K562 (cell line): Measurements from ENCODE around the gene IQGAP3. TPM values are rescaled to one million over a fixed set of nuclear protein-coding genes. Genes with fewer than 3 reads are reported as not detected.

Experiments used
- CCAR2 ChIP-seq: fragments of 200-400 bp; formaldehyde crosslinking; IDR thresholded peaks from 2 replicates; pipeline ENCODE4 v1.6.1; 2017; ENCODE audit warnings: mild to moderate bottlenecking, low read depth, low read length
- CHCHD3 ChIP-seq: fragments of 250-450 bp; sonication (Bioruptor Pico); IDR thresholded peaks from 2 replicates; pipeline ENCODE4 v2.1.2; 2022; ENCODE audit warnings: mild to moderate bottlenecking
- DLX4 ChIP-seq: fragments of 250-450 bp; sonication (Bioruptor Pico); IDR thresholded peaks from 2 replicates; pipeline ENCODE4 v1.6.1; 2021; ENCODE audit warnings: mild to moderate bottlenecking
- FOXJ3 ChIP-seq: sonication (generic); formaldehyde crosslinking; IDR thresholded peaks from 2 replicates; pipeline ENCODE4 v1.4.0; 2020; ENCODE audit warnings: mild to moderate bottlenecking, missing genetic modification reagents
- HBP1 ChIP-seq: fragments of 450-650 bp; formaldehyde crosslinking; IDR thresholded peaks from 2 replicates; pipeline ENCODE4 v1.4.0; 2022; ENCODE audit warnings: missing genetic modification characterization
- HMGN3 ChIP-seq: IDR thresholded peaks from 2 replicates; pipeline ENCODE4 v1.6.1; 2011; ENCODE audit warnings: borderline replicate concordance, low read depth, mild to moderate bottlenecking, mixed read lengths, low read length; ENCODE audit not compliant: insufficient read length; ENCODE audit errors: extremely low read depth
- MTA3 ChIP-seq: fragments of 450-650 bp; formaldehyde crosslinking; IDR thresholded peaks from 2 replicates; pipeline ENCODE4 v1.6.1; 2017; ENCODE audit warnings: mild to moderate bottlenecking, borderline replicate concordance
- NCOA4 ChIP-seq: fragments of 450-650 bp; IDR thresholded peaks from 2 replicates; pipeline ENCODE4 v1.6.1; 2018; ENCODE audit warnings: mild to moderate bottlenecking; ENCODE audit not compliant: partially characterized antibody
- NFIC ChIP-seq: fragments of 450-650 bp; IDR thresholded peaks from 2 replicates; pipeline ENCODE4 v1.6.1; 2017; ENCODE audit warnings: mild to moderate bottlenecking, inconsistent platforms
- RUNX1 ChIP-seq: sonication (generic); IDR thresholded peaks from 2 replicates; pipeline ENCODE4 v1.6.1; 2016; ENCODE audit warnings: antibody characterized with exemption, low read depth
- TSC22D4 ChIP-seq: fragments of 450-650 bp; IDR thresholded peaks from 2 replicates; pipeline ENCODE4 v1.6.1; 2016; ENCODE audit warnings: missing genetic modification characterization, missing biosample characterization, control low read depth
- ZC3H8 ChIP-seq: fragments of 450-650 bp; IDR thresholded peaks from 2 replicates; pipeline ENCODE4 v1.6.1; 2017
- ZNF592 ChIP-seq: fragments of 450-650 bp; IDR thresholded peaks from 2 replicates; pipeline ENCODE4 v1.6.1; 2017; ENCODE audit warnings: antibody characterized with exemption, mild to moderate bottlenecking
- ZNF655 ChIP-seq: fragments of 250-450 bp; sonication (Bioruptor Pico); IDR thresholded peaks from 2 replicates; pipeline ENCODE4 v1.5.0; 2021
- polyA plus RNA-seq, 8 experiments: library from polyadenylated mRNA; depleted of rRNA in 4 of 8; stranded (reverse) in 5 of 8; unstranded in 3 of 8; fragments of >200 nt; fragmentation: Nextera tagmentation in 2 of 8; fragmentation: Illumina TruSeq in 1 of 8; extraction: Ambion mirVana in 2 of 8; extraction: Trizol in 1 of 8; gene quantifications; 2 replicates each; pipeline versions ENCODE4 v1.2.1 to v1.2.3, GENCODE V29; 2011 to 2014; ENCODE audit warnings: inconsistent platforms in 1 of 8, missing spikeins in 1 of 8
- total RNA-seq, 7 experiments: library from RNA; depleted of rRNA in 6 of 7; stranded (reverse); fragments of >200 nt in 6 of 7; fragmentation: Illumina TruSeq in 2 of 7; extraction: Trizol in 2 of 7; gene quantifications; 2 replicates each; pipeline versions ENCODE4 v1.2.1 to v1.2.3, GENCODE V29; 2011 to 2021; ENCODE audit warnings: low replicate concordance in 1 of 7
- TF ChIP-seq, protein P1 (sequence below): fragments of 250-450 bp; sonication (Bioruptor Pico); IDR thresholded peaks from 2 replicates; pipeline ENCODE4 v1.4.0; 2020

The IQGAP3 gene
- total and polyA plus RNA-seq, 9 of the 15 experiments (the other 6 are each of a cell fraction or from before 2014, with no cell fraction given), result 1.4 to 16.6 (median 11.9) TPM

- TF ChIP-seq, protein P1, sequence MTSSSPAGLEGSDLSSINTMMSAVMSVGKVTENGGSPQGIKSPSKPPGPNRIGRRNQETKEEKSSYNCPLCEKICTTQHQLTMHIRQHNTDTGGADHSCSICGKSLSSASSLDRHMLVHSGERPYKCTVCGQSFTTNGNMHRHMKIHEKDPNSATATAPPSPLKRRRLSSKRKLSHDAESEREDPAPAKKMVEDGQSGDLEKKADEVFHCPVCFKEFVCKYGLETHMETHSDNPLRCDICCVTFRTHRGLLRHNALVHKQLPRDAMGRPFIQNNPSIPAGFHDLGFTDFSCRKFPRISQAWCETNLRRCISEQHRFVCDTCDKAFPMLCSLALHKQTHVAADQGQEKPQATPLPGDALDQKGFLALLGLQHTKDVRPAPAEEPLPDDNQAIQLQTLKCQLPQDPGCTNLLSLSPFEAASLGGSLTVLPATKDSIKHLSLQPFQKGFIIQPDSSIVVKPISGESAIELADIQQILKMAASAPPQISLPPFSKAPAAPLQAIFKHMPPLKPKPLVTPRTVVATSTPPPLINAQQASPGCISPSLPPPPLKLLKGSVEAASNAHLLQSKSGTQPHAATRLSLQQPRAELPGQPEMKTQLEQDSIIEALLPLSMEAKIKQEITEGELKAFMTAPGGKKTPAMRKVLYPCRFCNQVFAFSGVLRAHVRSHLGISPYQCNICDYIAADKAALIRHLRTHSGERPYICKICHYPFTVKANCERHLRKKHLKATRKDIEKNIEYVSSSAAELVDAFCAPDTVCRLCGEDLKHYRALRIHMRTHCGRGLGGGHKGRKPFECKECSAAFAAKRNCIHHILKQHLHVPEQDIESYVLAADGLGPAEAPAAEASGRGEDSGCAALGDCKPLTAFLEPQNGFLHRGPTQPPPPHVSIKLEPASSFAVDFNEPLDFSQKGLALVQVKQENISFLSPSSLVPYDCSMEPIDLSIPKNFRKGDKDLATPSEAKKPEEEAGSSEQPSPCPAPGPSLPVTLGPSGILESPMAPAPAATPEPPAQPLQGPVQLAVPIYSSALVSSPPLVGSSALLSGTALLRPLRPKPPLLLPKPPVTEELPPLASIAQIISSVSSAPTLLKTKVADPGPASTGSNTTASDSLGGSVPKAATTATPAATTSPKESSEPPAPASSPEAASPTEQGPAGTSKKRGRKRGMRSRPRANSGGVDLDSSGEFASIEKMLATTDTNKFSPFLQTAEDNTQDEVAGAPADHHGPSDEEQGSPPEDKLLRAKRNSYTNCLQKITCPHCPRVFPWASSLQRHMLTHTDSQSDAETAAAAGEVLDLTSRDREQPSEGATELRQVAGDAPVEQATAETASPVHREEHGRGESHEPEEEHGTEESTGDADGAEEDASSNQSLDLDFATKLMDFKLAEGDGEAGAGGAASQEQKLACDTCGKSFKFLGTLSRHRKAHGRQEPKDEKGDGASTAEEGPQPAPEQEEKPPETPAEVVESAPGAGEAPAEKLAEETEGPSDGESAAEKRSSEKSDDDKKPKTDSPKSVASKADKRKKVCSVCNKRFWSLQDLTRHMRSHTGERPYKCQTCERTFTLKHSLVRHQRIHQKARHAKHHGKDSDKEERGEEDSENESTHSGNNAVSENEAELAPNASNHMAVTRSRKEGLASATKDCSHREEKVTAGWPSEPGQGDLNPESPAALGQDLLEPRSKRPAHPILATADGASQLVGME (CRISPR knock-in tag), result no peak
- TF ChIP-seq ZNF592 (no peak), HBP1 (CRISPR knock-in tag) (0 out of 2 replicates have a peak, but pooled peaks have one; percentile 30), CHCHD3 (CRISPR knock-in tag) (no peak), DLX4 (no peak), HMGN3 (peak; percentile 61), FOXJ3 (no peak), ZC3H8 (no peak), MTA3 (no peak), NFIC (no peak), CCAR2 (no peak), RUNX1 (no peak), ZNF655 (CRISPR knock-in tag) (no peak), NCOA4 (no peak), TSC22D4 (tag) (no peak)
Measured at GRCh38 chr1:156571919-156572662, at the start of gene IQGAP3 (continued).
